GM12878 (cell line): Measurements from ENCODE around the gene MIF. TPM values are rescaled to one million over a fixed set of nuclear protein-coding genes. Genes with fewer than 3 reads are reported as not detected.

Experiments used
- ATAC-seq: fragments of 200-7000 bp; cut with Tn5 transposase; 3 replicates; pipeline ENCODE4 v1.9.1; 2020; ENCODE audit warnings: mild to moderate bottlenecking, moderate library complexity
- BruUV-seq: library from RNA; stranded (reverse); fragments of 400-500 nt; replicated peaks from 2 replicates; lab custom pipeline; 2021; lab: Mats Ljungman, UMichigan
- CTCF ChIA-PET: fragments of 300-600 bp; sonication (Branson Sonifier 250); formaldehyde crosslinking; extraction: SDS; loops from one replicate; lab custom pipeline; 2021; ENCODE audit warnings: inconsistent platforms; lab: Yijun Ruan, JAX
- POLR2A ChIA-PET: fragments of 350-600 bp; formaldehyde crosslinking; extraction: SDS; loops from one replicate; lab custom pipeline; 2021; ENCODE audit warnings: inconsistent platforms; lab: Charles Lee
- RAD21 ChIA-PET: fragments of 300-600 bp; sonication (Branson Sonifier 250); formaldehyde crosslinking; loops from one replicate; lab custom pipeline; 2023; ENCODE audit warnings: antibody characterized with exemption; ENCODE audit not compliant: unreplicated experiment; lab: Charles Lee
- SMC1A ChIA-PET: fragments of 300-600 bp; sonication (Branson Sonifier 250); formaldehyde crosslinking; loops from one replicate; lab custom pipeline; 2023; ENCODE audit not compliant: unreplicated experiment, uncharacterized antibody; lab: Charles Lee
- DNase-seq: peaks from one replicate; pipeline ENCODE4 v3.0.0-alpha.2; 2011; ENCODE audit warnings: low read depth, low spot score
- FAIRE-seq: peaks from 3 replicates; lab custom pipeline; 2011; peaks lifted over from hg19 to GRCh38; lab: Jason Lieb, UNC
- H2AFZ ChIP-seq: 2 replicates; pipeline ENCODE4 v1.6.0; 2011; ENCODE audit warnings: low read depth, low read length, control low read depth; ENCODE audit not compliant: control insufficient read depth
- H3K27ac ChIP-seq: 2 replicates; pipeline ENCODE4 v1.5.1; 2011; ENCODE audit warnings: control low read depth; ENCODE audit not compliant: control insufficient read depth, insufficient read depth
- H3K27me3 ChIP-seq, 2 experiments: replicated peaks in 1 of 2; 2 replicates each; pipeline versions ENCODE4 v1.6.0 to v1.6.1; 2011; ENCODE audit warnings: low read length in 1 of 2; ENCODE audit not compliant: control insufficient read depth in 2 of 2, insufficient read depth in 2 of 2
- H3K36me3 ChIP-seq, 2 experiments: 2 replicates each; pipeline ENCODE4 v1.5.1; 2011; ENCODE audit warnings: low read length in 1 of 2; ENCODE audit not compliant: control insufficient read depth in 2 of 2, insufficient read depth in 2 of 2
- H3K4me1 ChIP-seq: 2 replicates; pipeline ENCODE4 v1.6.1; 2011; ENCODE audit warnings: mild to moderate bottlenecking, low read length, moderate library complexity, mixed read lengths; ENCODE audit not compliant: control insufficient read depth, insufficient read depth
- H3K4me2 ChIP-seq: 2 replicates; pipeline ENCODE4 v1.6.0; 2011; ENCODE audit warnings: control low read depth; ENCODE audit not compliant: control insufficient read depth, insufficient read depth
- H3K4me3 ChIP-seq: fragments of 200-600 bp; sonication (generic); 2 replicates; pipeline ENCODE4 v1.5.1; 2016
- H3K79me2 ChIP-seq: 2 replicates; pipeline ENCODE4 v1.6.0; 2011; ENCODE audit warnings: low read length; ENCODE audit not compliant: control insufficient read depth, insufficient read depth
- H3K9ac ChIP-seq: 2 replicates; pipeline ENCODE4 v1.8.0; 2011; ENCODE audit warnings: low read length, control low read depth, mixed read lengths; ENCODE audit not compliant: control insufficient read depth, insufficient read depth
- H3K9me3 ChIP-seq: replicated peaks from 3 replicates; pipeline ENCODE4 v1.5.1; 2011; ENCODE audit warnings: mild to moderate bottlenecking, low read length; ENCODE audit not compliant: control insufficient read depth, insufficient read depth
- H4K20me1 ChIP-seq: 2 replicates; pipeline ENCODE4 v1.6.0; 2011; ENCODE audit not compliant: control insufficient read depth, insufficient read depth
- KDM1A ChIP-seq: fragments of 200-600 bp; sonication (generic); IDR thresholded peaks from 2 replicates; pipeline ENCODE4 v1.6.1; 2016; ENCODE audit warnings: borderline replicate concordance
- NBN ChIP-seq: fragments of 450-650 bp; IDR thresholded peaks from 2 replicates; pipeline ENCODE4 v1.6.1; 2016
- POLR2AphosphoS2 ChIP-seq: IDR thresholded peaks from 2 replicates; pipeline ENCODE4 v1.6.1; 2011; ENCODE audit warnings: low read depth, mild to moderate bottlenecking, low read length, improper control_type of control experiment, moderate library complexity
- PRDM15 ChIP-seq: fragments of 450-650 bp; formaldehyde crosslinking; IDR thresholded peaks from 2 replicates; pipeline ENCODE4 v1.4.0; 2020; ENCODE audit warnings: mild to moderate bottlenecking, moderate library complexity
- RELB ChIP-seq: fragments of 450-650 bp; IDR thresholded peaks from 2 replicates; pipeline ENCODE4 v1.6.1; 2017; ENCODE audit warnings: low read depth, mild to moderate bottlenecking, moderate library complexity
- SKIL ChIP-seq: fragments of 450-650 bp; IDR thresholded peaks from 2 replicates; pipeline ENCODE4 v1.6.1; 2017; ENCODE audit warnings: mild to moderate bottlenecking, low read depth, inconsistent platforms; ENCODE audit not compliant: poor library complexity, severe bottlenecking
- TARDBP ChIP-seq: IDR thresholded peaks from 2 replicates; pipeline ENCODE4 v1.6.1; 2016; ENCODE audit warnings: borderline replicate concordance
- ZBTB40 ChIP-seq: fragments of 450-650 bp; IDR thresholded peaks from 2 replicates; pipeline ENCODE4 v1.6.1; 2016; ENCODE audit warnings: mild to moderate bottlenecking, moderate library complexity, borderline replicate concordance
- ZNF217 ChIP-seq: fragments of 450-650 bp; IDR thresholded peaks from 2 replicates; pipeline ENCODE4 v1.6.1; 2017; ENCODE audit warnings: antibody characterized with exemption, mild to moderate bottlenecking
- WGBS: methylation state at CpG from one replicate; pipeline ENCODE4 v1.1.6; 2016; ENCODE audit warnings: low lambda C conversion rate; ENCODE audit not compliant: insufficient replicate concordance, insufficient coverage; ENCODE audit errors: missing lambda C conversion rate; 5-methylcytosine and 5-hydroxymethylcytosine counted together
- in situ Hi-C: fragments of 300-500 bp; cut with MboI; formaldehyde crosslinking; loops from 9 replicates; pipeline ENCODE4 v1.14.3; 2018; ENCODE audit warnings: mixed read lengths
- intact Hi-C: fragments of 100-400 bp; cut with micrococcal nuclease; formaldehyde crosslinking; loops from one replicate; pipeline ENCODE4 v1.14.2; 2022; ENCODE audit not compliant: unreplicated experiment
- polyA plus RNA-seq, 11 experiments: library from polyadenylated mRNA; depleted of rRNA in 4 of 11; unstranded in 6 of 11; stranded (reverse) in 5 of 11; fragments of >200 nt; fragmentation: Nextera tagmentation in 4 of 11; fragmentation: Illumina TruSeq in 1 of 11; extraction: Ambion mirVana in 4 of 11; extraction: Trizol in 1 of 11; gene quantifications; 1 replicate in 1 of 11; 2 replicates in 10 of 11; pipeline versions ENCODE4 v1.2.1 to v1.2.3, GENCODE V29; 2011 to 2016; ENCODE audit warnings: inconsistent platforms in 2 of 11, missing spikeins in 2 of 11, low read depth in 1 of 11
- total RNA-seq, 4 experiments: library from RNA; depleted of rRNA in 3 of 4; stranded (reverse); fragments of >200 nt in 3 of 4; fragmentation: Illumina TruSeq in 1 of 4; extraction: Trizol in 1 of 4; gene quantifications; 2 replicates each; pipeline versions ENCODE4 v1.2.1 to v1.2.3, GENCODE V29; 2013 to 2021

Gene MIF
- total and polyA plus RNA-seq, 10 of the 15 experiments (the other 5 are each of a cell fraction or from before 2014, with no cell fraction given): 37.7 to 2,972 (median 766) TPM

GRCh38 chr22:23846081-23846469 is 48.1 kb upstream of the MIF start:
- no TSS peak for BruUV-seq
- Histone ChIP-seq H3K27me3 (no peaks in the 10 kb centered on the region), H3K9me3 (no peaks in the 10 kb centered on the region), H3K4me2 (0 out of 2 replicates have a peak overlapping the region, but pooled peaks have one; percentile 18), H3K36me3 (no peaks in the 10 kb centered on the region), H2AFZ (no peak overlapping the region), H3K4me1 (peaks cover 72% of the 10 kb centered on the region), H3K27ac (no peak overlapping the region), H4K20me1 (no peaks in the 10 kb centered on the region), H3K79me2 (no peaks in the 10 kb centered on the region), H3K4me3 (no peak overlapping the region), H3K9ac (no peak overlapping the region)
- intact Hi-C loops (loop anchor here (5.0 kb wide), 1 partner anchor 219 kb away; no protein-coding TSS in a partner anchor), in situ Hi-C loops (loop anchor here (5.0 kb wide), 2 partner anchors 219 to 299 kb away; no protein-coding TSS in a partner anchor)
- whole genome bisulfite sequencing: 92% methylated on average over 7 of the region's 7 CpGs
- DNase-seq (no peak), FAIRE-seq (no peak), ATAC-seq (no peak)
- POLR2A ChIA-PET: interaction anchor here (0.6 to 4.2 kb wide), 9 partner anchors 12 to 116 kb away, joined by 3 to 21 read pairs (median 6); partner anchors contain the start of genes MIF, MMP11 and SLC2A11
- RAD21 ChIA-PET: interaction anchor here (0.9 to 5.1 kb wide), 14 partner anchors 11 to 130 kb away, joined by 3 to 38 read pairs (median 6); partner anchors contain the start of genes CHCHD10, MMP11 and SLC2A11
- SMC1A ChIA-PET: interaction anchor here (0.5 to 3.4 kb wide), 15 partner anchors 9 to 302 kb away, joined by 3 to 40 read pairs (median 4); partner anchors contain the start of genes CHCHD10, MMP11 and SLC2A11
- CTCF ChIA-PET: interaction anchor here (0.7 to 9.7 kb wide), 18 partner anchors 11 to 556 kb away, joined by 3 to 197 read pairs (median 3); partner anchors contain the start of genes C22orf15, CHCHD10, MIF and SLC2A11
- TF ChIP-seq PRDM15 (CRISPR knock-in tag): no peak
- TF ChIP-seq TARDBP: no peak
- TF ChIP-seq RELB: no peak
- TF ChIP-seq ZNF217: no peak
- no peak for TF ChIP-seq KDM1A
- no peak for TF ChIP-seq POLR2AphosphoS2
- no peak for TF ChIP-seq SKIL
- TF ChIP-seq NBN: no peak
- no peak for TF ChIP-seq ZBTB40
